NCI-H1694 (cell line): ENCODE results near the gene TXLNA.
A peak's percentile ranks its signal among the peaks of the same experiment; 100 is the strongest.
"Not testable (repeated sequence)": the region's sequence is repeated elsewhere in the genome, so short reads cannot be mapped to it uniquely, and the experiment has no call there.

ENCODE experiments used
- DNase-seq: peaks from one replicate; lab custom pipeline; 2025; lab: John Stamatoyannopoulos, UW

Gene TXLNA

GRCh38 chr1:32179443-32180185 is at the start of gene TXLNA:
Gene TXLNA, plus strand, starts transcription at chr1:32179675. Its CDS starts 671 bp downstream, at chr1:32180346.
- DNase-seq: peak; percentile 57

GRCh38 chr1:32133950-32134280 is 45.6 kb upstream of the TXLNA start:
- not testable (repeated sequence) for DNase-seq

- no peak for DNase-seq
Measured at GRCh38 chr1:32137111-32137510, 42.4 kb upstream of the TXLNA start.

GRCh38 chr1:32138965-32139364 is 40.5 kb upstream of the TXLNA start:
- no peak for DNase-seq

GRCh38 chr1:32142446-32143301 is 36.8 kb upstream of the TXLNA start:
- DNase-seq: no peak

GRCh38 chr1:32143302-32143695 is 36.2 kb upstream of the TXLNA start:
- not testable (repeated sequence) for DNase-seq

- no peak for DNase-seq
Measured at GRCh38 chr1:32144033-32144432, 35.4 kb upstream of the TXLNA start.

- DNase-seq: not testable (repeated sequence)
Measured at GRCh38 chr1:32147799-32148198, 31.7 kb upstream of the TXLNA start.

- DNase-seq: no peak
Measured at GRCh38 chr1:32150847-32151246, 28.6 kb upstream of the TXLNA start.

GRCh38 chr1:32151319-32151787 is 28.1 kb upstream of the TXLNA start:
- no peak for DNase-seq

- no peak for DNase-seq
Measured at GRCh38 chr1:32159189-32159588, 20.3 kb upstream of the TXLNA start.

GRCh38 chr1:32163405-32163804 is 16.1 kb upstream of the TXLNA start:
- DNase-seq: no peak

GRCh38 chr1:32165633-32166032 is 13.8 kb upstream of the TXLNA start:
- not testable (repeated sequence) for DNase-seq

GRCh38 chr1:32170991-32171390 is 8.5 kb upstream of the TXLNA start:
- DNase-seq: no peak

- no peak for DNase-seq
Measured at GRCh38 chr1:32172621-32173245, 6.7 kb upstream of the TXLNA start.

- no peak for DNase-seq
Measured at GRCh38 chr1:32178380-32179192, 889 bp upstream of the TXLNA start.

GRCh38 chr1:32179193-32179442 is 357 bp upstream of the TXLNA start:
- DNase-seq: peak; percentile 57

GRCh38 chr1:32180186-32181060 is 948 bp downstream of the TXLNA start:
- DNase-seq: no peak

- DNase-seq: no peak
Measured at GRCh38 chr1:32181065-32181464, 1.6 kb downstream of the TXLNA start.

- no peak for DNase-seq
Measured at GRCh38 chr1:32181563-32181962, 2.1 kb downstream of the TXLNA start.

- DNase-seq: no peak
Measured at GRCh38 chr1:32182060-32182459, 2.6 kb downstream of the TXLNA start.
